PC-3 (cell line): ENCODE measurements around the gene ARFGEF2.

Experiments
- EZH2phosphoT487 ChIP-seq: fragments of 300-600 bp; sonication (generic); IDR thresholded peaks from 2 replicates; pipeline ENCODE4 v1.6.1; 2018; ENCODE audit warnings: mild to moderate bottlenecking, antibody characterized with exemption, low read length, borderline replicate concordance
- TF ChIP-seq, protein P1 (sequence below): fragments of 300-600 bp; sonication (generic); conservative IDR thresholded peaks from 2 replicates; pipeline ENCODE4 v1.5.1; 2017; ENCODE audit warnings: antibody characterized with exemption, low read depth, mild to moderate bottlenecking, low read length

DNA sequence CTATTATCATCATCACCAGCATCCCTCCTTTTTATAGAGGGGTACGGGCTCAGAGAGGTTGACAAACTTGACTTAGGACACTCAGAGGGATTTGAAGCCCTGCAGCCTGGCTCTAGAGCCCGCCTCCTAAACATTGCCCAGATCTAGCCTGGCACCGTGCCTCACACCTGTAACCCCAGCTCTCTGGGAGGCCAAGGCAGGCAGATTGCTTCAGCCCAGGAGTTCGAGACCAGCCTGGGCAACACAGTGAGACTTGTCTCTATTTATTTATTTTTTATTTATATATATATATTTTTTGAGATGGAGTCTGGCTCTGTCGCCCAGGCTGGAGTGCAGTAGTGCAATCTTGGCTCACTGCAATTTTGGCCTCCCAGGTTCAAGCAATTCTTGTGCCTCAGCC lies 118.3 kb downstream of the ARFGEF2 start:
- no peak for TF ChIP-seq EZH2phosphoT487
- TF ChIP-seq, protein P1, sequence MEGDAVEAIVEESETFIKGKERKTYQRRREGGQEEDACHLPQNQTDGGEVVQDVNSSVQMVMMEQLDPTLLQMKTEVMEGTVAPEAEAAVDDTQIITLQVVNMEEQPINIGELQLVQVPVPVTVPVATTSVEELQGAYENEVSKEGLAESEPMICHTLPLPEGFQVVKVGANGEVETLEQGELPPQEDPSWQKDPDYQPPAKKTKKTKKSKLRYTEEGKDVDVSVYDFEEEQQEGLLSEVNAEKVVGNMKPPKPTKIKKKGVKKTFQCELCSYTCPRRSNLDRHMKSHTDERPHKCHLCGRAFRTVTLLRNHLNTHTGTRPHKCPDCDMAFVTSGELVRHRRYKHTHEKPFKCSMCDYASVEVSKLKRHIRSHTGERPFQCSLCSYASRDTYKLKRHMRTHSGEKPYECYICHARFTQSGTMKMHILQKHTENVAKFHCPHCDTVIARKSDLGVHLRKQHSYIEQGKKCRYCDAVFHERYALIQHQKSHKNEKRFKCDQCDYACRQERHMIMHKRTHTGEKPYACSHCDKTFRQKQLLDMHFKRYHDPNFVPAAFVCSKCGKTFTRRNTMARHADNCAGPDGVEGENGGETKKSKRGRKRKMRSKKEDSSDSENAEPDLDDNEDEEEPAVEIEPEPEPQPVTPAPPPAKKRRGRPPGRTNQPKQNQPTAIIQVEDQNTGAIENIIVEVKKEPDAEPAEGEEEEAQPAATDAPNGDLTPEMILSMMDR, result no peak
